ENCODE results near the gene ZNF516.

- no peak for TF ChIP-seq NR3C1 (IDR thresholded peaks at IDR 0.05)
- no peak for TF ChIP-seq CTCF (IDR thresholded peaks at IDR 0.05)
- TF ChIP-seq BHLHE40 (IDR thresholded peaks at IDR 0.05; ENCODE audit: low read depth, low read length) = no peak
- no peak for TF ChIP-seq POLR2A (IDR thresholded peaks at IDR 0.05; ENCODE audit: low read length)
- no peak for TF ChIP-seq ZSCAN20 (CRISPR knock-in tag; IDR thresholded peaks at IDR 0.05)
- no peak for TF ChIP-seq USF2 (IDR thresholded peaks at IDR 0.05)
- TF ChIP-seq HOXA7 (CRISPR knock-in tag; IDR thresholded peaks at IDR 0.05) = no peak
- TF ChIP-seq RARB (CRISPR knock-in tag; IDR thresholded peaks at IDR 0.05) = no peak
- TF ChIP-seq HMGXB4 (CRISPR knock-in tag; IDR thresholded peaks at IDR 0.05; ENCODE audit: borderline replicate concordance) = no peak
These were observed 104.0 kb downstream of the ZNF516 start for GRCh38 chr18:76391038-76391437.

Data from A549 (cell line).